ENCODE data around the gene HFM1.
"Not testable (repeated sequence)": the region's sequence is repeated elsewhere in the genome, so short reads cannot be mapped to it uniquely, and the experiment has no call there.

HFM1 gene

DNA sequence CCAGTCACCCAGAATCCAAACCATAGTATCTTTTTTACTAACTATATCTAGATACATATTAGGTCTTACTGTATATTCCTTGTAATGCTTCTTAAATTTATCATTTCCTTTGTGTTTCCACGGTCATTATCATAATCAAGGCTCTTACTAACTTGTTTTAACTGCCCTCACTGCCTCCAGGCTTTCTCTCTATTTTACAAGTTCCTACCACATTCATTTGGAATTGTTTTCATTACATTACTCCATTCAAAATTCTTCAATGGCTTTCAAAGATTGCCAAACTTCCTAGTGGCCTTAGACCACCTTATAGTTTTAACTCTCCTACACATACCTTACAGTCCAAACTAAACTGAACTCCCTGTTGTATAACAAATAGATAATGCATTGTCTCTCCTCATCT, 6.3 kb downstream of the HFM1 start:
- H3K4me3 ChIP-seq (ENCODE audit: low read depth, low read length), result no peak overlapping the region
- TF ChIP-seq, protein P1, sequence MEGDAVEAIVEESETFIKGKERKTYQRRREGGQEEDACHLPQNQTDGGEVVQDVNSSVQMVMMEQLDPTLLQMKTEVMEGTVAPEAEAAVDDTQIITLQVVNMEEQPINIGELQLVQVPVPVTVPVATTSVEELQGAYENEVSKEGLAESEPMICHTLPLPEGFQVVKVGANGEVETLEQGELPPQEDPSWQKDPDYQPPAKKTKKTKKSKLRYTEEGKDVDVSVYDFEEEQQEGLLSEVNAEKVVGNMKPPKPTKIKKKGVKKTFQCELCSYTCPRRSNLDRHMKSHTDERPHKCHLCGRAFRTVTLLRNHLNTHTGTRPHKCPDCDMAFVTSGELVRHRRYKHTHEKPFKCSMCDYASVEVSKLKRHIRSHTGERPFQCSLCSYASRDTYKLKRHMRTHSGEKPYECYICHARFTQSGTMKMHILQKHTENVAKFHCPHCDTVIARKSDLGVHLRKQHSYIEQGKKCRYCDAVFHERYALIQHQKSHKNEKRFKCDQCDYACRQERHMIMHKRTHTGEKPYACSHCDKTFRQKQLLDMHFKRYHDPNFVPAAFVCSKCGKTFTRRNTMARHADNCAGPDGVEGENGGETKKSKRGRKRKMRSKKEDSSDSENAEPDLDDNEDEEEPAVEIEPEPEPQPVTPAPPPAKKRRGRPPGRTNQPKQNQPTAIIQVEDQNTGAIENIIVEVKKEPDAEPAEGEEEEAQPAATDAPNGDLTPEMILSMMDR (conservative IDR thresholded peaks at IDR 0.05; ENCODE audit: low read depth, low read length), result no peak
- DNase-seq (ENCODE audit: low read depth), result no peak

DNA sequence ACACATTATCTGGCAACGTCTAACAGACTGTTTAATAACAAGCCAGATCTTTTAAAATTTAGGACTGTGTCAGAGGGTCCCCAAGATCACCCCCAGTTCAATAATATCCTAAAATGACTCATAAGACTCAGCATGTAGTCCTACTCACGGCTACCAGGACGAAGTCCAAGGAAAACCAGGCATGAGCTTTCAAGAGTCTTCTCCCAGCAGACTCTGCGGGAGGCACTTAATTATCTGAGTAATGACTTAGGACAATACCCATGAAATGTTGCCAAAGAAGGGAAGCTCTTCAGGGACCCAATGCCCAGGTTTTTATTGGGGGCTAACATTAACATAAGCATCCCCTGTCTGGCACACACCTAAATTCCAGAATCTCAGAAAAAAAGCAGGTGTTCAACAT, 7.0 kb downstream of the HFM1 start:
- no peak overlapping the region for H3K4me3 ChIP-seq (ENCODE audit: low read depth, low read length)
- TF ChIP-seq, protein P1 (conservative IDR thresholded peaks at IDR 0.05; ENCODE audit: low read depth, low read length), result no peak
- no peak for DNase-seq (ENCODE audit: low read depth)

DNA sequence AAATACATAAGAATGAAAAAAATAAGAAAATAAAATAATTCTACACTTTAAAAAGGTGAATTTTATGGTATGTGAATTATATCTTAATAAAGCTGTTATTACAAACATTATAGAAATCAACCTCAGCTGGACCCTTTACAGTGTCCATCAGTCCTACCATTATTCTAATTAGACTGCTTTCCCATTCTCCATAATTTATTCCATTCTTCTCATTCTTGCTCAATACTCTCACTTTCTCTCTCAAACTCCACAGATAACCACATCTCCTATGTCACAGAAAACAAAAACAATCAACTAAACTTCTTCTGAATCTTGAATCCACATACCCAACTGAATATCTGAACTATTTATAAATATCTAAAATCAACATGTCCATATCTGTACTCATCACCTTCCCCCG, 11.6 kb downstream of the HFM1 start:
- TF ChIP-seq, protein P1 (conservative IDR thresholded peaks at IDR 0.05; ENCODE audit: low read depth, low read length), result no peak
- DNase-seq (ENCODE audit: low read depth), result no peak

DNA sequence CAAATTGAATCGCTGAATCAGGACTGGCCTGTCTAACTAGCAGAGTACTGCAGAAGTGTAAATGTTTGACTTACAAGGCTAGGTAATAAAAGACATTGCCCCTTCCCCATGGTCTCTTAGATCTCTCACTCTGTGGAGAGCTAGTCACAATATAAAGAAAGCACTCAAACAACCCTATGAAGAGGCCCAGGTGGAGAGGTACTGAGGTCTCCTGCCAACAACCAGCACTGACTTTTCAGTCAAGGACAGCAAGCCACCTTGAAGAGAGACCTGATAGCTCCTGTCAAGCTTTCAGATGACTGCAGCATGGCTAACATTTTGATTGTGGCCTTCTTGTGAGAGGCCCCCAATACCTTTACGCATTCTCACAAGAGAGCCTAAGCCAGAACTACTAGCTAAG, 18.5 kb downstream of the HFM1 start:
- TF ChIP-seq, protein P1 (conservative IDR thresholded peaks at IDR 0.05; ENCODE audit: low read depth, low read length), result no peak
- DNase-seq (ENCODE audit: low read depth), result no peak
- no peak overlapping the region for H3K4me3 ChIP-seq (ENCODE audit: low read depth, low read length)

More for the DNA sequence above, 11.6 kb downstream of the HFM1 start:
- no peak overlapping the region for H3K4me3 ChIP-seq (ENCODE audit: low read depth, low read length)

DNA sequence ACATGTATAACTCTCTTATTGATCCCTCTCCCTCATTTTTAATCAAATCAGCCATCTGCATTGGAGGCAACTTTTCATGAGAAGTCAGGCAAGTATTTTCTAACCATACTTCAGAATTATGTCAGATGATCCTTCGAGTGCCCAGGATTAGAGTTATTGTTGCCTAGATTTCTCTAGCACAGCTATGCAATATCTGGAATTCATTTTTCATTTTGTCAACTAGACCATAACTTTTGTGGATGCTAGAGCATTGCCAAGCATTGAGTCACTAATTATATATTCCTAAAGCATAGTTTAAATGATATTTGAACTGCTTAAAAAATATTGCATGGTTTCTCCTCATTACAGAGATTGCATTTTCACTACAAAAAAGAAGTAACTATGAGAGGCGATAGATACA, 21.2 kb downstream of the HFM1 start:
- no peak overlapping the region for H3K4me3 ChIP-seq (ENCODE audit: low read depth, low read length)
- TF ChIP-seq, protein P1 (conservative IDR thresholded peaks at IDR 0.05; ENCODE audit: low read depth, low read length), result no peak
- peak; percentile 26 for DNase-seq (ENCODE audit: low read depth)

DNA sequence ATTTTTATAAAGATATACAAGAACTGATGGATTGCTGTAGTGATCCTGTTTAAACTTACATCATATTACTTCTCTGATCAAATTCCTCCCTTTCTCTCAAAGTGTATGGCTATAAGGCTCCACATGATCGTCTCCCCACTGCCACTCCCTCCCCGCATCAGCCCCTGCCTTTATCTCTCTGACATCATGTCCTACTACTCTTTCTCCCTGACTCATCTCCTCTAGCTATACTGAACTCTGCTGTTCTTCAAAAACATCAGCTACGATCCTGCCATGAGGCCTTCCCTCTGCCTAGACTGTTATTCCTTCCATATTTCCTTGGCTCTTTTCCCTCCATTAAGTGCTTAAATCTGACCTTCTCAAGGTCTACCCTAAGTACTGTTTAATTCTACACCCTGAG, 22.8 kb downstream of the HFM1 start:
- TF ChIP-seq, protein P1 (conservative IDR thresholded peaks at IDR 0.05; ENCODE audit: low read depth, low read length), result no peak
- H3K4me3 ChIP-seq (ENCODE audit: low read depth, low read length), result no peak overlapping the region
- no peak for DNase-seq (ENCODE audit: low read depth)

DNA sequence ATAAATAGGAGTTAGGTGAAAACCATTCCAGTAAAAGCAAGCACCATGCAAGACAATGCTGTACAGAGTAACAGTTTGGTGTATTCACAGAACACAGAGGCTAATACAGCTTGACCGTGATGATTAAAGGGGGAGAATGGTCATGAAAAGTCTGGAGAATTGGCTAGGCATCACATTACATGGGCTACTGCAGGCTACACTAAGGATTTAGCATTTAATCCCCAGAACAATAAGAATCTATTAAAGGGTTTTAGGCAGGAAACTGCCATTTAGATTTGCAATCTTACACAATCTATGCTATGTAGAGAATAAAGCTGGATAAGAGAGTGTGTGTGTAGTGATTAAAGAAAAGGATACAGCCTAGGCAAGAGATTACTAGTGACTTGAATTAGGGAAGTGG, 30.6 kb downstream of the HFM1 start:
- TF ChIP-seq, protein P1 (conservative IDR thresholded peaks at IDR 0.05; ENCODE audit: low read depth, low read length), result no peak
- no peak overlapping the region for H3K4me3 ChIP-seq (ENCODE audit: low read depth, low read length)
- DNase-seq (ENCODE audit: low read depth), result no peak

DNA sequence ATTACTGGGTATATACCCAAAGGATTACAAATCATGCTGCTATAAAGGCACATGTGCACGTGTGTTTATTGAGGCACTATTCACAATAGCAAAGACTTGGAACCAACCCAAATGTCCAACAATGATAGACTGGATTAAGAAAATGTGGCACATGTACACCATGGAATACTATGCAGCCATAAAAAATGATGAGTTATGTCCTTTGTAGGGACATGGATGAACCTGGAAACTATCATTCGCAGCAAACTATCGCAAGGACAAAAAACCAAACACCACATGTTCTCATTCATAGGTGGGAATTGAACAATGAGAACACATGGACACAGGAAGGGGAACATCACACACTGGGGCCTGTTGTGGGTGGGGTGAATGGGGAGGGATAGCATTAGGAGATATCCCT, 32.4 kb downstream of the HFM1 start:
- not testable (repeated sequence) for DNase-seq (ENCODE audit: low read depth); H3K4me3 ChIP-seq (ENCODE audit: low read depth, low read length)

All from choroid plexus epithelial cell (primary cell).